ENCODE data around the gene BHLHA9. TPM values are rescaled to one million over a fixed set of nuclear protein-coding genes. Genes with fewer than 3 reads are reported as not detected.

Gene BHLHA9
- polyA plus RNA-seq (2011; rRNA removed) = not detected in 2 replicates
- polyA minus RNA-seq (2011; rRNA and poly(A)+ RNA removed) = not detected in 2 replicates

GRCh38 chr17:1270210-1271029 is at the start of gene BHLHA9:
TSS of gene BHLHA9 (plus strand) at chr17:1270444. CDS start at chr17:1270564, 120 bp downstream.
- Histone ChIP-seq H3K27ac (ENCODE audit: low read depth, low read length) (no peak within 1 kb of the TSS), H3K4me3 (ENCODE audit: low read depth, low read length) (no peak within 1 kb of the TSS), H3K9me3 (ENCODE audit: control insufficient read depth, insufficient read depth, low read length) (no peaks in the 10 kb centered on the region; the same call in 1 of the 2 replicates), H3K27me3 (ENCODE audit: control insufficient read depth, insufficient read depth, low read length) (peaks cover 34% of the 10 kb centered on the region)
- POLR2A ChIA-PET = no interaction called here
- TF ChIP-seq, protein P1, sequence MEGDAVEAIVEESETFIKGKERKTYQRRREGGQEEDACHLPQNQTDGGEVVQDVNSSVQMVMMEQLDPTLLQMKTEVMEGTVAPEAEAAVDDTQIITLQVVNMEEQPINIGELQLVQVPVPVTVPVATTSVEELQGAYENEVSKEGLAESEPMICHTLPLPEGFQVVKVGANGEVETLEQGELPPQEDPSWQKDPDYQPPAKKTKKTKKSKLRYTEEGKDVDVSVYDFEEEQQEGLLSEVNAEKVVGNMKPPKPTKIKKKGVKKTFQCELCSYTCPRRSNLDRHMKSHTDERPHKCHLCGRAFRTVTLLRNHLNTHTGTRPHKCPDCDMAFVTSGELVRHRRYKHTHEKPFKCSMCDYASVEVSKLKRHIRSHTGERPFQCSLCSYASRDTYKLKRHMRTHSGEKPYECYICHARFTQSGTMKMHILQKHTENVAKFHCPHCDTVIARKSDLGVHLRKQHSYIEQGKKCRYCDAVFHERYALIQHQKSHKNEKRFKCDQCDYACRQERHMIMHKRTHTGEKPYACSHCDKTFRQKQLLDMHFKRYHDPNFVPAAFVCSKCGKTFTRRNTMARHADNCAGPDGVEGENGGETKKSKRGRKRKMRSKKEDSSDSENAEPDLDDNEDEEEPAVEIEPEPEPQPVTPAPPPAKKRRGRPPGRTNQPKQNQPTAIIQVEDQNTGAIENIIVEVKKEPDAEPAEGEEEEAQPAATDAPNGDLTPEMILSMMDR (IDR thresholded peaks at IDR 0.05; ENCODE audit: low read depth, low read length) = no peak
- no peak for DNase-seq (ENCODE audit: low read depth, low spot score)
- CTCF ChIA-PET = no interaction called here

GRCh38 chr17:1221209-1221608 is 49.0 kb upstream of the BHLHA9 start:
- H3K27me3 ChIP-seq (ENCODE audit: control insufficient read depth, insufficient read depth, low read length) = peaks cover 35% of the 10 kb centered on the region
- no peak for DNase-seq (ENCODE audit: low read depth, low spot score)
- ChIA-PET POLR2A (no interaction called here), CTCF (no interaction called here)
- peaks cover 5% of the 10 kb centered on the region for H3K9me3 ChIP-seq (ENCODE audit: control insufficient read depth, insufficient read depth, low read length)
- no peak overlapping the region for H3K4me3 ChIP-seq (ENCODE audit: low read depth, low read length)
- H3K27ac ChIP-seq (ENCODE audit: low read depth, low read length) = no peak overlapping the region
- TF ChIP-seq, protein P1 (IDR thresholded peaks at IDR 0.05; ENCODE audit: low read depth, low read length) = no peak

- Histone ChIP-seq H3K27me3 (ENCODE audit: control insufficient read depth, insufficient read depth, low read length) (peaks cover 35% of the 10 kb centered on the region), H3K4me3 (ENCODE audit: low read depth, low read length) (no peak overlapping the region), H3K27ac (ENCODE audit: low read depth, low read length) (no peak overlapping the region), H3K9me3 (ENCODE audit: control insufficient read depth, insufficient read depth, low read length) (peaks cover 5% of the 10 kb centered on the region)
- no peak for DNase-seq (ENCODE audit: low read depth, low spot score)
- TF ChIP-seq, protein P1 (IDR thresholded peaks at IDR 0.05; ENCODE audit: low read depth, low read length) = no peak
- ChIA-PET CTCF (no interaction called here), POLR2A (no interaction called here)
Measured at GRCh38 chr17:1222321-1222720, 47.9 kb upstream of the BHLHA9 start.

DNA sequence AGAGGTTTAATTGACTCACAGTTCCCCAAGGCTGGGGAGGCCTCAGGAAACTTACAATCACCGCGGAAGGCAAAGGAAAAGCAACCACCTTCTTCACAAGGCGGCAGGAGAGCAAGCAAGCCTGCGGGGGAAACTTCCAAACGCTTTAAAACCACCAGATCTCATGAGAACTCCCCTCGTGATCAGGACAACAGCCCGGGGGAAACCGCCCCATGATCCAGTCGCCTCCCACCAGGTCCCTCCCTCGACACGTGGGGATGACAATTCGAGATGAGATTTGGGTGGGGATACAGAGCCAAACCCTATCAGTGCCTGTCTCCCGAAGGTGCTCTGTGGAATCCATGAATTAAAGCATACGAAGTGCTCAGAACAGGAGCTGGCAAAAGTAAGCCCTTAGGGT is 46.6 kb upstream of the BHLHA9 start:
- CTCF ChIA-PET = no interaction called here
- no peak overlapping the region for H3K27ac ChIP-seq (ENCODE audit: low read depth, low read length)
- TF ChIP-seq, protein P1 (IDR thresholded peaks at IDR 0.05; ENCODE audit: low read depth, low read length) = no peak
- DNase-seq (ENCODE audit: low read depth, low spot score) = no peak
- peaks cover 5% of the 10 kb centered on the region for H3K9me3 ChIP-seq (ENCODE audit: control insufficient read depth, insufficient read depth, low read length)
- H3K27me3 ChIP-seq (ENCODE audit: control insufficient read depth, insufficient read depth, low read length) = peaks cover 44% of the 10 kb centered on the region
- H3K4me3 ChIP-seq (ENCODE audit: low read depth, low read length) = no peak overlapping the region
- POLR2A ChIA-PET = no interaction called here

DNA sequence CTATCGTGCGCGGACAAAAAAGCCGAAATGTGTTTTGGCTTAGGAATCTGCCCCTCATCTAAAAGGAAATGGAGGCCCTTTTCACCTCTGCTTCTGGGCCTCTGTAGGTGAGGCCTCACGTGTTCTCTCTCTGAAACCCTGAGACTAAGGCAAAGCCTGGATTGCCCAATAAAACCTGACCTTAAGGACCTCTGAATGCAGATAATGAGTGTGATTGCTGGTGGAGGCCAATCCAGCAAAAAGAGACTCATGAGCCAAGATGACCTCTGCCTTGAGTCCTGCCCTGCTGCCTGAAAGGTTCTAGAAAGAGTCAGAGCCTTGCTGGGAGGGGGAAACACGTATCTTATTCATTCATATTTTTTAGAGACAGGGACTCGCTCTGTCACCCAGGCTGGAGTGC is 45.9 kb upstream of the BHLHA9 start:
- TF ChIP-seq, protein P1 (IDR thresholded peaks at IDR 0.05; ENCODE audit: low read depth, low read length) = no peak
- H3K9me3 ChIP-seq (ENCODE audit: control insufficient read depth, insufficient read depth, low read length) = peaks cover 5% of the 10 kb centered on the region
- H3K27me3 ChIP-seq (ENCODE audit: control insufficient read depth, insufficient read depth, low read length) = peaks cover 42% of the 10 kb centered on the region
- no peak overlapping the region for H3K27ac ChIP-seq (ENCODE audit: low read depth, low read length)
- no peak for DNase-seq (ENCODE audit: low read depth, low spot score)
- ChIA-PET POLR2A (no interaction called here), CTCF (interaction anchor here (0.6 kb wide), 1 partner anchor 11 kb away, joined by 6 read pairs; no protein-coding TSS in a partner anchor)
- no peak overlapping the region for H3K4me3 ChIP-seq (ENCODE audit: low read depth, low read length)
